Uterus (tissue), 4 donors: Measurements from ENCODE around the gene ENOX2. TPM values are rescaled to one million over a fixed set of nuclear protein-coding genes. Genes with fewer than 3 reads are reported as not detected.

ENCODE experiments used
- DNase-seq, 2 donors: peaks; one replicate each; pipeline ENCODE4 v3.0.0-alpha.2; 2019 to 2020
- H3K27ac ChIP-seq, 2 donors: fragments of 200-600 bp; sonication (generic); 1 replicate in 1 of 2; 2 replicates in 1 of 2; pipeline ENCODE4 v1.5.1; 2016 to 2018
- H3K27me3 ChIP-seq, 2 donors: fragments of 200-600 bp; sonication (generic); one replicate each; pipeline ENCODE4 v1.5.1; 2018 to 2019; ENCODE audit warnings: control low read depth in 1 of 2
- H3K36me3 ChIP-seq, 2 donors: fragments of 200-600 bp; sonication (generic); one replicate each; pipeline ENCODE4 v1.5.1; 2019; ENCODE audit warnings: control low read depth in 1 of 2
- H3K4me1 ChIP-seq, 2 donors: fragments of 200-600 bp; sonication (generic); one replicate each; pipeline ENCODE4 v1.5.1; 2018 to 2019; ENCODE audit warnings: control low read depth in 1 of 2
- H3K4me3 ChIP-seq, 2 donors: fragments of 200-600 bp; sonication (generic); 1 replicate in 1 of 2; 2 replicates in 1 of 2; pipeline ENCODE4 v1.5.1; 2018 to 2019; ENCODE audit warnings: mild to moderate bottlenecking in 1 of 2
- H3K9me3 ChIP-seq, 2 donors: fragments of 200-600 bp; sonication (generic); one replicate each; pipeline ENCODE4 v1.5.1; 2019; ENCODE audit warnings: control low read depth in 1 of 2
- CTCF ChIP-seq, 4 experiments: fragments of 200-600 bp in 2 of 4; fragments of 450-650 bp in 2 of 4; sonication (generic) in 2 of 4; IDR thresholded peaks; one replicate each; pipeline ENCODE4 v1.5.1; 2016 to 2019; ENCODE audit warnings: antibody characterized with exemption in 4 of 4, mild to moderate bottlenecking in 2 of 4, moderate library complexity in 1 of 4
- POLR2A ChIP-seq, 2 donors: fragments of 450-650 bp; IDR thresholded peaks; one replicate each; pipeline ENCODE4 v1.6.1; 2016; ENCODE audit warnings: antibody characterized with exemption in 2 of 2, mild to moderate bottlenecking in 1 of 2, moderate library complexity in 1 of 2
- intact Hi-C: fragments of 100-400 bp; cut with DNase I; formaldehyde crosslinking; loops from one replicate; pipeline ENCODE4 v1.15.1; 2023; ENCODE audit warnings: low total_unique reads
- total RNA-seq, 4 donors: library from RNA; depleted of rRNA in 3 of 4; stranded (reverse); fragments of >200 nt in 3 of 4; gene quantifications; one replicate each; pipeline versions ENCODE4 v1.1.0 to v1.2.4, GENCODE V29; 2014 to 2023
- donor health status: DM: yes; HTN: yes; CAD: no.

ENOX2 gene
- total RNA-seq, 4 donors from 2014 or later = 8.2 to 19.5 (median 14.8) TPM

- H3K4me1 ChIP-seq = no peaks in the 10 kb centered on the region
- H3K27ac ChIP-seq = no peak overlapping the region
- DNase-seq = no peak
- H3K9me3 ChIP-seq = no peaks in the 10 kb centered on the region
- no peaks in the 10 kb centered on the region for H3K36me3 ChIP-seq
- intact Hi-C loops = no loop called here
- no peak overlapping the region for H3K4me3 ChIP-seq
- no peaks in the 10 kb centered on the region for H3K27me3 ChIP-seq
- TF ChIP-seq CTCF (IDR thresholded peaks at IDR 0.05) = no peak
- TF ChIP-seq POLR2A (IDR thresholded peaks at IDR 0.05) = no peak
Measured at GRCh38 chrX:130694983-130695382, 208.0 kb downstream of the ENOX2 start.

GRCh38 chrX:130691576-130691975, 211.4 kb downstream of the ENOX2 start:
- Histone ChIP-seq H3K9me3 (no peaks in the 10 kb centered on the region), H3K36me3 (no peaks in the 10 kb centered on the region), H3K27ac (no peak overlapping the region), H3K27me3 (no peaks in the 10 kb centered on the region), H3K4me3 (no peak overlapping the region), H3K4me1 (no peaks in the 10 kb centered on the region)
- DNase-seq = no peak
- TF ChIP-seq POLR2A (IDR thresholded peaks at IDR 0.05) = no peak
- intact Hi-C loops = no loop called here

- no peaks in the 10 kb centered on the region for H3K4me1 ChIP-seq
- intact Hi-C loops = no loop called here
- H3K9me3 ChIP-seq = no peaks in the 10 kb centered on the region
- no peak overlapping the region for H3K4me3 ChIP-seq
- no peak for TF ChIP-seq CTCF (IDR thresholded peaks at IDR 0.05)
- no peak for TF ChIP-seq POLR2A (IDR thresholded peaks at IDR 0.05)
- no peaks in the 10 kb centered on the region for H3K27me3 ChIP-seq
- H3K27ac ChIP-seq = no peak overlapping the region
- H3K36me3 ChIP-seq = no peaks in the 10 kb centered on the region
- no peak for DNase-seq
Measured at GRCh38 chrX:130688360-130688759, 214.6 kb downstream of the ENOX2 start.

- intact Hi-C loops = no loop called here
- Histone ChIP-seq H3K9me3 (no peaks in the 10 kb centered on the region), H3K4me1 (no peaks in the 10 kb centered on the region), H3K36me3 (no peaks in the 10 kb centered on the region), H3K27ac (no peak overlapping the region), H3K27me3 (no peaks in the 10 kb centered on the region), H3K4me3 (no peak overlapping the region)
- TF ChIP-seq CTCF (IDR thresholded peaks at IDR 0.05) (no peak), POLR2A (IDR thresholded peaks at IDR 0.05) (no peak)
- DNase-seq = no peak
Measured at GRCh38 chrX:130682990-130683389, 220.0 kb downstream of the ENOX2 start.

- Histone ChIP-seq H3K4me1 (no peaks in the 10 kb centered on the region), H3K27me3 (no peaks in the 10 kb centered on the region), H3K36me3 (no peaks in the 10 kb centered on the region), H3K9me3 (no peaks in the 10 kb centered on the region), H3K4me3 (no peak overlapping the region), H3K27ac (no peak overlapping the region)
- intact Hi-C loops = no loop called here
- DNase-seq = no peak
- TF ChIP-seq CTCF (IDR thresholded peaks at IDR 0.05) = no peak
- no peak for TF ChIP-seq POLR2A (IDR thresholded peaks at IDR 0.05)
Measured at GRCh38 chrX:130680164-130681035, 222.6 kb downstream of the ENOX2 start.
